GM12878 (cell line): Measurements from ENCODE around the gene SVIL. TPM values are rescaled to one million over a fixed set of nuclear protein-coding genes. Genes with fewer than 3 reads are reported as not detected.

Experiments
- ATAC-seq: fragments of 200-7000 bp; cut with Tn5 transposase; 3 replicates; pipeline ENCODE4 v1.9.1; 2020; ENCODE audit warnings: mild to moderate bottlenecking, moderate library complexity
- BruUV-seq: library from RNA; stranded (reverse); fragments of 400-500 nt; replicated peaks from 2 replicates; lab custom pipeline; 2021; lab: Mats Ljungman, UMichigan
- CTCF ChIA-PET: fragments of 300-600 bp; sonication (Branson Sonifier 250); formaldehyde crosslinking; extraction: SDS; loops from one replicate; lab custom pipeline; 2021; ENCODE audit warnings: inconsistent platforms; lab: Yijun Ruan, JAX
- POLR2A ChIA-PET: fragments of 350-600 bp; formaldehyde crosslinking; extraction: SDS; loops from one replicate; lab custom pipeline; 2021; ENCODE audit warnings: inconsistent platforms; lab: Charles Lee
- RAD21 ChIA-PET: fragments of 300-600 bp; sonication (Branson Sonifier 250); formaldehyde crosslinking; loops from one replicate; lab custom pipeline; 2023; ENCODE audit warnings: antibody characterized with exemption; ENCODE audit not compliant: unreplicated experiment; lab: Charles Lee
- SMC1A ChIA-PET: fragments of 300-600 bp; sonication (Branson Sonifier 250); formaldehyde crosslinking; loops from one replicate; lab custom pipeline; 2023; ENCODE audit not compliant: unreplicated experiment, uncharacterized antibody; lab: Charles Lee
- DNase-seq: peaks from one replicate; pipeline ENCODE4 v3.0.0-alpha.2; 2011; ENCODE audit warnings: low read depth, low spot score
- FAIRE-seq: peaks from 3 replicates; lab custom pipeline; 2011; peaks lifted over from hg19 to GRCh38; lab: Jason Lieb, UNC
- H2AFZ ChIP-seq: 2 replicates; pipeline ENCODE4 v1.6.0; 2011; ENCODE audit warnings: low read depth, low read length, control low read depth; ENCODE audit not compliant: control insufficient read depth
- H3K27ac ChIP-seq: 2 replicates; pipeline ENCODE4 v1.5.1; 2011; ENCODE audit warnings: control low read depth; ENCODE audit not compliant: control insufficient read depth, insufficient read depth
- H3K27me3 ChIP-seq, 2 experiments: replicated peaks in 1 of 2; 2 replicates each; pipeline versions ENCODE4 v1.6.0 to v1.6.1; 2011; ENCODE audit warnings: low read length in 1 of 2; ENCODE audit not compliant: control insufficient read depth in 2 of 2, insufficient read depth in 2 of 2
- H3K36me3 ChIP-seq, 2 experiments: 2 replicates each; pipeline ENCODE4 v1.5.1; 2011; ENCODE audit warnings: low read length in 1 of 2; ENCODE audit not compliant: control insufficient read depth in 2 of 2, insufficient read depth in 2 of 2
- H3K4me1 ChIP-seq: 2 replicates; pipeline ENCODE4 v1.6.1; 2011; ENCODE audit warnings: mild to moderate bottlenecking, low read length, moderate library complexity, mixed read lengths; ENCODE audit not compliant: control insufficient read depth, insufficient read depth
- H3K4me2 ChIP-seq: 2 replicates; pipeline ENCODE4 v1.6.0; 2011; ENCODE audit warnings: control low read depth; ENCODE audit not compliant: control insufficient read depth, insufficient read depth
- H3K4me3 ChIP-seq: fragments of 200-600 bp; sonication (generic); 2 replicates; pipeline ENCODE4 v1.5.1; 2016
- H3K79me2 ChIP-seq: 2 replicates; pipeline ENCODE4 v1.6.0; 2011; ENCODE audit warnings: low read length; ENCODE audit not compliant: control insufficient read depth, insufficient read depth
- H3K9ac ChIP-seq: 2 replicates; pipeline ENCODE4 v1.8.0; 2011; ENCODE audit warnings: low read length, control low read depth, mixed read lengths; ENCODE audit not compliant: control insufficient read depth, insufficient read depth
- H3K9me3 ChIP-seq: replicated peaks from 3 replicates; pipeline ENCODE4 v1.5.1; 2011; ENCODE audit warnings: mild to moderate bottlenecking, low read length; ENCODE audit not compliant: control insufficient read depth, insufficient read depth
- H4K20me1 ChIP-seq: 2 replicates; pipeline ENCODE4 v1.6.0; 2011; ENCODE audit not compliant: control insufficient read depth, insufficient read depth
- BHLHE40 ChIP-seq, 2 experiments: fragments of 450-650 bp in 1 of 2; IDR thresholded peaks; 2 replicates each; pipeline ENCODE4 v1.6.1; 2011 to 2017; ENCODE audit warnings: low read depth in 2 of 2, borderline replicate concordance in 1 of 2, improper control_type of control experiment in 1 of 2, low read length in 1 of 2, mild to moderate bottlenecking in 1 of 2
- IKZF1 ChIP-seq: fragments of 450-650 bp; conservative IDR thresholded peaks from 2 replicates; pipeline ENCODE4 v1.6.1; 2017; ENCODE audit warnings: antibody characterized with exemption, mild to moderate bottlenecking
- PKNOX1 ChIP-seq: fragments of 450-650 bp; IDR thresholded peaks from 2 replicates; pipeline ENCODE4 v1.6.1; 2016; ENCODE audit warnings: mild to moderate bottlenecking
- WGBS: methylation state at CpG from one replicate; pipeline ENCODE4 v1.1.6; 2016; ENCODE audit warnings: low lambda C conversion rate; ENCODE audit not compliant: insufficient replicate concordance, insufficient coverage; ENCODE audit errors: missing lambda C conversion rate; 5-methylcytosine and 5-hydroxymethylcytosine counted together
- in situ Hi-C: fragments of 300-500 bp; cut with MboI; formaldehyde crosslinking; loops from 9 replicates; pipeline ENCODE4 v1.14.3; 2018; ENCODE audit warnings: mixed read lengths
- intact Hi-C: fragments of 100-400 bp; cut with micrococcal nuclease; formaldehyde crosslinking; loops from one replicate; pipeline ENCODE4 v1.14.2; 2022; ENCODE audit not compliant: unreplicated experiment
- polyA plus RNA-seq, 11 experiments: library from polyadenylated mRNA; depleted of rRNA in 4 of 11; unstranded in 6 of 11; stranded (reverse) in 5 of 11; fragments of >200 nt; fragmentation: Nextera tagmentation in 4 of 11; fragmentation: Illumina TruSeq in 1 of 11; extraction: Ambion mirVana in 4 of 11; extraction: Trizol in 1 of 11; gene quantifications; 1 replicate in 1 of 11; 2 replicates in 10 of 11; pipeline versions ENCODE4 v1.2.1 to v1.2.3, GENCODE V29; 2011 to 2016; ENCODE audit warnings: inconsistent platforms in 2 of 11, missing spikeins in 2 of 11, low read depth in 1 of 11
- total RNA-seq, 4 experiments: library from RNA; depleted of rRNA in 3 of 4; stranded (reverse); fragments of >200 nt in 3 of 4; fragmentation: Illumina TruSeq in 1 of 4; extraction: Trizol in 1 of 4; gene quantifications; 2 replicates each; pipeline versions ENCODE4 v1.2.1 to v1.2.3, GENCODE V29; 2013 to 2021
- TF ChIP-seq, protein P1 (sequence below), 3 experiments: IDR thresholded peaks in 2 of 3; conservative IDR thresholded peaks in 1 of 3; 2 replicates each; pipeline ENCODE4 v1.5.1; 2011; ENCODE audit warnings: low read depth in 3 of 3, low read length in 3 of 3, mild to moderate bottlenecking in 3 of 3, control low read depth in 2 of 3, moderate library complexity in 2 of 3, inconsistent platforms in 1 of 3, mixed read lengths in 1 of 3; ENCODE audit not compliant: control insufficient read depth in 2 of 3, insufficient read depth in 1 of 3; ENCODE audit errors: extremely low read depth in 1 of 3

The SVIL gene
- total and polyA plus RNA-seq, 10 of the 15 experiments (the other 5 are each of a cell fraction or from before 2014, with no cell fraction given): 0.22 to 1.9 (median 0.87) TPM

DNA sequence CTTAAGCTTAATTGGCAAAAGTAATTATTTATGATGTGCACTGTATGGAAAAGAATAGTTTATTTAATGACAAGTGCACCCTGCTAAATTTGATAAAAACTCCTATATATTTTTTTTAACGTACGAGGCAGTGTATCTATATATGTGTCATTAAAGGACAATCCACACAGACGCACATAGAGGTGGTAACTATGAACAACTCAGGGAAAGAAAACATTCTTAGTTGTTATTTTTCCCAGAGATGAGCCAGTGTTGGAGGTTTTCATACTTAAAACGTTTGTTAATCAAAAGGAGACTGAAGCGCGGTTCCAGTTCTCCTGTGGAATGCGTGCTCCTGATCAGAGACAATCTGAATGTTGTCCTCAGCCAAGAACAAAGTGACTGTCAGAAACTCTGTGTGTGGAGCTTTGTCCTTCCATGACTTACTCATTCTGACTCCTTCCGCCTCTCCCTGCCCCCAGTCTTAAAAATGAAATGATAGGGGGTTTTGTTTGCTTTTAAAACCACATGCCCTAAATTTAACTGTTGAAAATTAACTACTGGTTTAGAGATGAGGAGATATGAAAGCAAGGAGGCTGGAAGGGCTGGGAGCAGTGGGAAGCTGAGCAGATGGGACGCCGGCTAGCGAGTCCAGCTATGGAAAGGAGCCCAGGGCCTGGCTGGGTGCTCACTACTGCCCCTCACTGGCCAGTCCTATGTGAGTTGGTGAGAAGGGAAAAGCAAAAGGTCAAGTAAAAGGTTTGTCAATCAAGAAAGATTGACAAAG is 99.6 kb downstream of the SVIL start:
- ATAC-seq (peak; percentile 46), FAIRE-seq (no peak), DNase-seq (no peak)
- in situ Hi-C loops (no loop called here), intact Hi-C loops (no loop called here)
- ChIA-PET POLR2A (no interaction called here), CTCF (interaction anchor here (0.8 to 2.8 kb wide), 15 partner anchors 9 to 184 kb away, joined by 3 to 14 read pairs (median 4); no protein-coding TSS in a partner anchor), RAD21 (interaction anchor here (0.7 kb wide), 1 partner anchor 200 kb away, joined by 3 read pairs; no protein-coding TSS in a partner anchor), SMC1A (interaction anchor here (1.0 to 1.9 kb wide), 5 partner anchors 10 to 34 kb away, joined by 3 to 6 read pairs (median 4); no protein-coding TSS in a partner anchor)
- H3K4me3 ChIP-seq: no peak overlapping the region
- no peaks in the 10 kb centered on the region; a peak in 2 of 4 replicates for H3K36me3 ChIP-seq
- H3K79me2 ChIP-seq: no peaks in the 10 kb centered on the region
- no peak overlapping the region for H2AFZ ChIP-seq
- no peaks in the 10 kb centered on the region for H4K20me1 ChIP-seq
- WGBS: 66% methylated on average over 11 of the region's 11 CpGs
- H3K9ac ChIP-seq: no peak overlapping the region
- no TSS peak for BruUV-seq
- TF ChIP-seq BHLHE40 (IDR thresholded peaks at IDR 0.05; ENCODE audit: borderline replicate concordance in 1 of 2, low read depth in 2 of 2, low read length in 1 of 2): no peak
- TF ChIP-seq, protein P1, sequence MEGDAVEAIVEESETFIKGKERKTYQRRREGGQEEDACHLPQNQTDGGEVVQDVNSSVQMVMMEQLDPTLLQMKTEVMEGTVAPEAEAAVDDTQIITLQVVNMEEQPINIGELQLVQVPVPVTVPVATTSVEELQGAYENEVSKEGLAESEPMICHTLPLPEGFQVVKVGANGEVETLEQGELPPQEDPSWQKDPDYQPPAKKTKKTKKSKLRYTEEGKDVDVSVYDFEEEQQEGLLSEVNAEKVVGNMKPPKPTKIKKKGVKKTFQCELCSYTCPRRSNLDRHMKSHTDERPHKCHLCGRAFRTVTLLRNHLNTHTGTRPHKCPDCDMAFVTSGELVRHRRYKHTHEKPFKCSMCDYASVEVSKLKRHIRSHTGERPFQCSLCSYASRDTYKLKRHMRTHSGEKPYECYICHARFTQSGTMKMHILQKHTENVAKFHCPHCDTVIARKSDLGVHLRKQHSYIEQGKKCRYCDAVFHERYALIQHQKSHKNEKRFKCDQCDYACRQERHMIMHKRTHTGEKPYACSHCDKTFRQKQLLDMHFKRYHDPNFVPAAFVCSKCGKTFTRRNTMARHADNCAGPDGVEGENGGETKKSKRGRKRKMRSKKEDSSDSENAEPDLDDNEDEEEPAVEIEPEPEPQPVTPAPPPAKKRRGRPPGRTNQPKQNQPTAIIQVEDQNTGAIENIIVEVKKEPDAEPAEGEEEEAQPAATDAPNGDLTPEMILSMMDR (IDR thresholded peaks at IDR 0.05 in 2 of 3, conservative IDR thresholded peaks at IDR 0.05 in 1 of 3; ENCODE audit: control insufficient read depth in 2 of 3, extremely low read depth in 1 of 3, insufficient read depth in 1 of 3, low read depth in 3 of 3, low read length in 3 of 3): peak; percentile 24 to 40 (median 25); a peak in 4 of 6 replicates
- TF ChIP-seq IKZF1: peak; percentile 38; the same call in 1 of the 2 replicates
- TF ChIP-seq PKNOX1: no peak; the same call in 1 of the 2 replicates
- H3K4me1 ChIP-seq: no peaks in the 10 kb centered on the region
- no peak overlapping the region for H3K27ac ChIP-seq
- no peaks in the 10 kb centered on the region for H3K27me3 ChIP-seq
- no peak overlapping the region for H3K4me2 ChIP-seq
- H3K9me3 ChIP-seq: no peaks in the 10 kb centered on the region
